ENCODE data around the gene ABI3.

- TF ChIP-seq POLR2A (IDR thresholded peaks at IDR 0.05) (no peak), CTCF (IDR thresholded peaks at IDR 0.05) (no peak), POLR2AphosphoS5 (IDR thresholded peaks at IDR 0.05) (no peak)
Measured at GRCh38 chr17:49196520-49196919, 14.0 kb upstream of the ABI3 start.
